HG02798 (cell line): ENCODE data around the gene OPCML.

ENCODE experiments used
- ATAC-seq: cut with Tn5 transposase; IDR thresholded peaks from one replicate; pipeline ENCODE4 v1.9.1; 2021; ENCODE audit warnings: mild to moderate bottlenecking; ENCODE audit not compliant: unreplicated experiment, poor library complexity

Gene OPCML

GRCh38 chr11:132519241-132519815, 1013.0 kb downstream of the OPCML start:
- no peak for ATAC-seq

- no peak for ATAC-seq
These were observed 1027.7 kb downstream of the OPCML start for GRCh38 chr11:132504501-132505041.

GRCh38 chr11:132501356-132501755, 1030.9 kb downstream of the OPCML start:
- ATAC-seq, result no peak

GRCh38 chr11:132499661-132500060, 1032.6 kb downstream of the OPCML start:
- ATAC-seq, result no peak

- no peak for ATAC-seq
These were observed 1036.0 kb downstream of the OPCML start for GRCh38 chr11:132496341-132496740.

GRCh38 chr11:132493801-132494200, 1038.5 kb downstream of the OPCML start:
- ATAC-seq, result no peak

- no peak for ATAC-seq
These were observed 1041.3 kb downstream of the OPCML start for GRCh38 chr11:132490978-132491377.

GRCh38 chr11:132486060-132486459, 1046.2 kb downstream of the OPCML start:
- ATAC-seq, result no peak

- no peak for ATAC-seq
These were observed 1057.3 kb downstream of the OPCML start for GRCh38 chr11:132475026-132475425.

GRCh38 chr11:132472411-132473172, 1059.7 kb downstream of the OPCML start:
- no peak for ATAC-seq

- no peak for ATAC-seq
These were observed 1060.8 kb downstream of the OPCML start for GRCh38 chr11:132471466-132471865.

GRCh38 chr11:132466983-132467382, 1065.3 kb downstream of the OPCML start:
- no peak for ATAC-seq

GRCh38 chr11:132464939-132465338, 1067.4 kb downstream of the OPCML start:
- no peak for ATAC-seq

GRCh38 chr11:132464003-132464342, 1068.3 kb downstream of the OPCML start:
- ATAC-seq, result no peak

GRCh38 chr11:132463295-132464002, 1068.9 kb downstream of the OPCML start:
- ATAC-seq, result no peak

GRCh38 chr11:132459736-132460135, 1072.6 kb downstream of the OPCML start:
- no peak for ATAC-seq

GRCh38 chr11:132457445-132457844, 1074.9 kb downstream of the OPCML start:
- ATAC-seq, result no peak

GRCh38 chr11:132456751-132457328, 1075.5 kb downstream of the OPCML start:
- ATAC-seq, result no peak

- ATAC-seq, result no peak
These were observed 1077.3 kb downstream of the OPCML start for GRCh38 chr11:132455044-132455443.

- no peak for ATAC-seq
These were observed 1078.9 kb downstream of the OPCML start for GRCh38 chr11:132453406-132453805.

- no peak for ATAC-seq
These were observed 1079.7 kb downstream of the OPCML start for GRCh38 chr11:132452616-132453015.
